Stomach smooth muscle (tissue), 2 donors: ENCODE results near the gene KIR2DL4.
"Not testable (repeated sequence)": the region's sequence is repeated elsewhere in the genome, so short reads cannot be mapped to it uniquely, and the experiment has no call there.

Experiments
- H3K27ac ChIP-seq: one replicate; pipeline ENCODE4 v1.7.0; 2013; ENCODE audit warnings: mild to moderate bottlenecking, low read length, inconsistent platforms
- H3K27me3 ChIP-seq, 2 donors: one replicate each; pipeline ENCODE4 v1.7.0; 2013; ENCODE audit warnings: low read length in 2 of 2; ENCODE audit not compliant: insufficient read depth in 2 of 2, control insufficient read depth in 1 of 2
- H3K36me3 ChIP-seq, 2 donors: one replicate each; pipeline ENCODE4 v1.7.0; 2013; ENCODE audit warnings: low read length in 2 of 2; ENCODE audit not compliant: control insufficient read depth in 2 of 2, insufficient read depth in 2 of 2
- H3K4me1 ChIP-seq: one replicate; pipeline ENCODE4 v1.7.0; 2013; ENCODE audit warnings: low read length; ENCODE audit not compliant: control insufficient read depth, insufficient read depth
- H3K4me3 ChIP-seq, 2 donors: one replicate each; pipeline ENCODE4 v1.7.0; 2013; ENCODE audit warnings: low read length in 2 of 2
- H3K9ac ChIP-seq, 2 donors: one replicate each; pipeline ENCODE4 v1.7.0; 2013; ENCODE audit warnings: low read length in 2 of 2, mild to moderate bottlenecking in 1 of 2
- H3K9me3 ChIP-seq, 2 donors: one replicate each; pipeline ENCODE4 v1.7.0; 2013; ENCODE audit warnings: low read length in 2 of 2; ENCODE audit not compliant: control insufficient read depth in 2 of 2
- donor health status: healthy.
- donor health status: Pancreatic carcinoma.

KIR2DL4 gene

GRCh38 chr19:54775830-54776229, 27.6 kb upstream of the KIR2DL4 start:
- H3K9ac ChIP-seq, result not testable (repeated sequence)

GRCh38 chr19:54777851-54778250, 25.6 kb upstream of the KIR2DL4 start:
- H3K9ac ChIP-seq, H3K27ac ChIP-seq, H3K27me3 ChIP-seq, H3K9me3 ChIP-seq, H3K4me1 ChIP-seq, H3K36me3 ChIP-seq, H3K4me3 ChIP-seq: not testable (repeated sequence)

More at GRCh38 chr19:54775830-54776229, 27.6 kb upstream of the KIR2DL4 start:
- H3K27ac ChIP-seq, H3K4me1 ChIP-seq, H3K27me3 ChIP-seq, H3K36me3 ChIP-seq, H3K4me3 ChIP-seq, H3K9me3 ChIP-seq: not testable (repeated sequence)

GRCh38 chr19:54778896-54779295, 24.5 kb upstream of the KIR2DL4 start:
- H3K36me3 ChIP-seq, H3K4me1 ChIP-seq, H3K27ac ChIP-seq, H3K9ac ChIP-seq, H3K27me3 ChIP-seq, H3K4me3 ChIP-seq, H3K9me3 ChIP-seq: not testable (repeated sequence)

GRCh38 chr19:54782916-54783315, 20.5 kb upstream of the KIR2DL4 start:
- not testable (repeated sequence) for H3K9ac ChIP-seq, H3K4me1 ChIP-seq, H3K36me3 ChIP-seq, H3K27ac ChIP-seq, H3K9me3 ChIP-seq, H3K4me3 ChIP-seq, H3K27me3 ChIP-seq

GRCh38 chr19:54786091-54786723, 17.2 kb upstream of the KIR2DL4 start:
- not testable (repeated sequence) for H3K9me3 ChIP-seq, H3K27ac ChIP-seq, H3K4me3 ChIP-seq, H3K36me3 ChIP-seq, H3K27me3 ChIP-seq, H3K4me1 ChIP-seq, H3K9ac ChIP-seq

GRCh38 chr19:54788154-54788553, 15.3 kb upstream of the KIR2DL4 start:
- H3K36me3 ChIP-seq, H3K9ac ChIP-seq, H3K4me1 ChIP-seq, H3K4me3 ChIP-seq, H3K27ac ChIP-seq, H3K27me3 ChIP-seq, H3K9me3 ChIP-seq: not testable (repeated sequence)

GRCh38 chr19:54790711-54791110, 12.7 kb upstream of the KIR2DL4 start:
- Histone ChIP-seq H3K9ac (no peak overlapping the region), H3K9me3 (no peaks in the 10 kb centered on the region), H3K4me3 (no peak overlapping the region), H3K4me1 (no peaks in the 10 kb centered on the region), H3K27me3 (peaks cover 0 to 2% of the 10 kb centered on the region in 2 donors), H3K36me3 (no peaks in the 10 kb centered on the region), H3K27ac (no peak overlapping the region)

- no peaks in the 10 kb centered on the region for H3K9me3 ChIP-seq
- no peaks in the 10 kb centered on the region for H3K4me1 ChIP-seq
- H3K27me3 ChIP-seq, result peaks cover 0 to 2% of the 10 kb centered on the region in 2 donors
- H3K9ac ChIP-seq, result no peak overlapping the region
- H3K4me3 ChIP-seq, result no peak overlapping the region
- H3K36me3 ChIP-seq, result no peaks in the 10 kb centered on the region
- H3K27ac ChIP-seq, result no peak overlapping the region
These were observed 11.9 kb upstream of the KIR2DL4 start for GRCh38 chr19:54791476-54791875.

GRCh38 chr19:54792814-54793213, 10.6 kb upstream of the KIR2DL4 start:
- Histone ChIP-seq H3K27ac (no peak overlapping the region), H3K36me3 (no peaks in the 10 kb centered on the region), H3K4me1 (no peaks in the 10 kb centered on the region), H3K9ac (no peak overlapping the region), H3K4me3 (no peak overlapping the region), H3K9me3 (no peaks in the 10 kb centered on the region), H3K27me3 (peaks cover 0 to 3% of the 10 kb centered on the region in 2 donors)

- H3K9ac ChIP-seq, result no peak overlapping the region
- no peaks in the 10 kb centered on the region for H3K4me1 ChIP-seq
- no peak overlapping the region for H3K4me3 ChIP-seq
- H3K36me3 ChIP-seq, result no peaks in the 10 kb centered on the region
- peaks cover 0 to 3% of the 10 kb centered on the region in 2 donors for H3K27me3 ChIP-seq
- H3K9me3 ChIP-seq, result no peaks in the 10 kb centered on the region
- H3K27ac ChIP-seq, result no peak overlapping the region
These were observed 7.7 kb upstream of the KIR2DL4 start for GRCh38 chr19:54795758-54796157.

- Histone ChIP-seq H3K27ac (no peak overlapping the region), H3K27me3 (peaks cover 3 to 6% of the 10 kb centered on the region in 2 donors), H3K4me3 (no peak overlapping the region), H3K9ac (no peak overlapping the region), H3K9me3 (peaks cover 3 to 4% of the 10 kb centered on the region in 2 donors), H3K36me3 (no peaks in the 10 kb centered on the region), H3K4me1 (no peaks in the 10 kb centered on the region)
These were observed 691 bp downstream of the KIR2DL4 start for GRCh38 chr19:54804101-54804500.
